Gastroesophageal sphincter (tissue), 3 donors: Measurements from ENCODE around the gene SUPT3H.

Source experiments
- POLR2AphosphoS5 ChIP-seq: sonication (generic); formaldehyde crosslinking; IDR thresholded peaks from one replicate; pipeline ENCODE4 v1.6.1; 2017; ENCODE audit warnings: antibody characterized with exemption
- TF ChIP-seq, protein P1 (sequence below), 4 experiments: fragments of 200-600 bp in 2 of 4; fragments of 450-650 bp in 2 of 4; sonication (generic) in 1 of 4; IDR thresholded peaks; one replicate each; pipeline ENCODE4 v1.5.1; 2017 to 2019; ENCODE audit warnings: antibody characterized with exemption in 4 of 4, mild to moderate bottlenecking in 2 of 4, moderate library complexity in 2 of 4

DNA sequence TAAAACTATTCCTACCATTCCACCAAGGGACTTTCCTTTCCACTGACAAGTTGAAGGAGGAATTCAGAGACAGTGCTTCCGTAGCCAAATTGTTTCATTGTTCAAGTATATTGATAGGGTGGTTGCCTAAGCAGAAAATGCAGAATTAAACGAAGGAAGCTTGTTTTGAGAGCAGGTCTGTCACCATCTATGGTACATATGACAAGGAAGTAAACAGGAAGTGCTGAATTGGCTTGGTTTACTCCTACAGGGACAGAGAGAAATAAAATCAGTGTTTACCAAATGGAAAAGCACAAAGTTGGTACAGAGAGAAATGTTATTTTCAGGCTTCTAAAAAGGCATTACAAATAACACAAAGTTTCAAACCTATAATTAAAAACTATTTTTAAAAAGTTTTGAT lies 568.5 kb downstream of the SUPT3H start:
- TF ChIP-seq, protein P1, sequence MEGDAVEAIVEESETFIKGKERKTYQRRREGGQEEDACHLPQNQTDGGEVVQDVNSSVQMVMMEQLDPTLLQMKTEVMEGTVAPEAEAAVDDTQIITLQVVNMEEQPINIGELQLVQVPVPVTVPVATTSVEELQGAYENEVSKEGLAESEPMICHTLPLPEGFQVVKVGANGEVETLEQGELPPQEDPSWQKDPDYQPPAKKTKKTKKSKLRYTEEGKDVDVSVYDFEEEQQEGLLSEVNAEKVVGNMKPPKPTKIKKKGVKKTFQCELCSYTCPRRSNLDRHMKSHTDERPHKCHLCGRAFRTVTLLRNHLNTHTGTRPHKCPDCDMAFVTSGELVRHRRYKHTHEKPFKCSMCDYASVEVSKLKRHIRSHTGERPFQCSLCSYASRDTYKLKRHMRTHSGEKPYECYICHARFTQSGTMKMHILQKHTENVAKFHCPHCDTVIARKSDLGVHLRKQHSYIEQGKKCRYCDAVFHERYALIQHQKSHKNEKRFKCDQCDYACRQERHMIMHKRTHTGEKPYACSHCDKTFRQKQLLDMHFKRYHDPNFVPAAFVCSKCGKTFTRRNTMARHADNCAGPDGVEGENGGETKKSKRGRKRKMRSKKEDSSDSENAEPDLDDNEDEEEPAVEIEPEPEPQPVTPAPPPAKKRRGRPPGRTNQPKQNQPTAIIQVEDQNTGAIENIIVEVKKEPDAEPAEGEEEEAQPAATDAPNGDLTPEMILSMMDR (IDR thresholded peaks at IDR 0.05), result no peak
- no peak for TF ChIP-seq POLR2AphosphoS5
